ENCODE data around the gene LMNA.

- TF ChIP-seq CTCF (IDR thresholded peaks at IDR 0.05): no peak
- TF ChIP-seq POLR2A (IDR thresholded peaks at IDR 0.05): no peak
Measured at GRCh38 chr1:156089704-156090103, 24.8 kb upstream of the LMNA start.

Data from right lobe of liver (tissue), 4 donors.